GM03348 (cell line): ENCODE measurements around the gene WDR7.
A peak's percentile ranks its signal among the peaks of the same experiment; 100 is the strongest.

Experiments
- DNase-seq: peaks from one replicate; pipeline ENCODE4 v3.0.0; 2012; ENCODE audit warnings: low spot score

The WDR7 gene

GRCh38 chr18:56890632-56891031 lies 239.5 kb downstream of the WDR7 start:
- peak; percentile 70 for DNase-seq

- DNase-seq: no peak
These were observed 240.0 kb downstream of the WDR7 start for GRCh38 chr18:56891116-56891515.

GRCh38 chr18:56891870-56892269 lies 240.7 kb downstream of the WDR7 start:
- DNase-seq: no peak

- DNase-seq: no peak
These were observed 246.0 kb downstream of the WDR7 start for GRCh38 chr18:56897122-56897521.

GRCh38 chr18:56899660-56900059 lies 248.5 kb downstream of the WDR7 start:
- no peak for DNase-seq

- no peak for DNase-seq
These were observed 249.3 kb downstream of the WDR7 start for GRCh38 chr18:56900195-56901094.

GRCh38 chr18:56901919-56902318 lies 250.8 kb downstream of the WDR7 start:
- DNase-seq: no peak

GRCh38 chr18:56902653-56903052 lies 251.5 kb downstream of the WDR7 start:
- DNase-seq: no peak

- no peak for DNase-seq
These were observed 252.5 kb downstream of the WDR7 start for GRCh38 chr18:56903686-56904085.

- DNase-seq: no peak
These were observed 256.6 kb downstream of the WDR7 start for GRCh38 chr18:56907771-56908170.

GRCh38 chr18:56910237-56910636 lies 259.1 kb downstream of the WDR7 start:
- no peak for DNase-seq

GRCh38 chr18:56910967-56911366 lies 259.8 kb downstream of the WDR7 start:
- DNase-seq: no peak

GRCh38 chr18:56913941-56914340 lies 262.8 kb downstream of the WDR7 start:
- DNase-seq: no peak

GRCh38 chr18:56919190-56919589 lies 268.0 kb downstream of the WDR7 start:
- no peak for DNase-seq

GRCh38 chr18:56921896-56922480 lies 270.8 kb downstream of the WDR7 start:
- no peak for DNase-seq

GRCh38 chr18:56926734-56927133 lies 275.6 kb downstream of the WDR7 start:
- DNase-seq: no peak

GRCh38 chr18:56927786-56928185 lies 276.6 kb downstream of the WDR7 start:
- DNase-seq: no peak

GRCh38 chr18:56929886-56930285 lies 278.7 kb downstream of the WDR7 start:
- no peak for DNase-seq

- no peak for DNase-seq
These were observed 282.3 kb downstream of the WDR7 start for GRCh38 chr18:56933472-56933871.

- DNase-seq: no peak
These were observed 283.0 kb downstream of the WDR7 start for GRCh38 chr18:56934131-56934530.

GRCh38 chr18:56934906-56935305 lies 283.7 kb downstream of the WDR7 start:
- no peak for DNase-seq

GRCh38 chr18:56935434-56936040 lies 284.4 kb downstream of the WDR7 start:
- no peak for DNase-seq

- DNase-seq: no peak
These were observed 285.3 kb downstream of the WDR7 start for GRCh38 chr18:56936457-56936856.
